OCI-LY1 (cell line): ENCODE results near the gene ARHGAP1.

Experiments
- EZH2 ChIP-seq: fragments of 200-600 bp; sonication (generic), shearing (Covaris generic); IDR thresholded peaks from 2 replicates; pipeline ENCODE4 v1.8.0; 2017; ENCODE audit warnings: borderline replicate concordance, mixed run types, mild to moderate bottlenecking, antibody characterized with exemption, low read length, moderate library complexity, mixed read lengths
- TF ChIP-seq, protein P1 (sequence below): fragments of 200-600 bp; sonication (generic), shearing (Covaris generic); IDR thresholded peaks from 2 replicates; pipeline ENCODE4 v1.5.1; 2017; ENCODE audit warnings: mild to moderate bottlenecking, antibody characterized with exemption, low read length, moderate library complexity, mixed read lengths

DNA sequence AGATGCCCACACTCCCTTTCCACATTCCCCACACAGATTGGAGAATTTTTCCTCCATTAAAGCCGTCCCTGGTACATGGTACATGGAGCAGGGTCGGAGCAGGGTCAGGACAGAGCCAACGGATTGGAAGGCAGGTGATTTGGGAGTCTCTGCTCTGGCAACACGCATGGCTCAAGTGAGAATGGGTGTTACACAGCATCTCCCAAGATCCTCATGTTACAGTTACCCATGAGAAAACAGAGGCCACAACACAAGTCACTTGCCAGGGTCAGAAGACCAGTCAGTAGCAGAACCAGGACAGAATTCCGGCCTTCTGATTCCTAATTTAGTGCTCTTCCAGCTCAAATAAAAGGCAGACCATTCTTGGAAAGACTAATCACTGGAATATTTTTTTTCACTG is 10.9 kb upstream of the ARHGAP1 start:
- TF ChIP-seq, protein P1, sequence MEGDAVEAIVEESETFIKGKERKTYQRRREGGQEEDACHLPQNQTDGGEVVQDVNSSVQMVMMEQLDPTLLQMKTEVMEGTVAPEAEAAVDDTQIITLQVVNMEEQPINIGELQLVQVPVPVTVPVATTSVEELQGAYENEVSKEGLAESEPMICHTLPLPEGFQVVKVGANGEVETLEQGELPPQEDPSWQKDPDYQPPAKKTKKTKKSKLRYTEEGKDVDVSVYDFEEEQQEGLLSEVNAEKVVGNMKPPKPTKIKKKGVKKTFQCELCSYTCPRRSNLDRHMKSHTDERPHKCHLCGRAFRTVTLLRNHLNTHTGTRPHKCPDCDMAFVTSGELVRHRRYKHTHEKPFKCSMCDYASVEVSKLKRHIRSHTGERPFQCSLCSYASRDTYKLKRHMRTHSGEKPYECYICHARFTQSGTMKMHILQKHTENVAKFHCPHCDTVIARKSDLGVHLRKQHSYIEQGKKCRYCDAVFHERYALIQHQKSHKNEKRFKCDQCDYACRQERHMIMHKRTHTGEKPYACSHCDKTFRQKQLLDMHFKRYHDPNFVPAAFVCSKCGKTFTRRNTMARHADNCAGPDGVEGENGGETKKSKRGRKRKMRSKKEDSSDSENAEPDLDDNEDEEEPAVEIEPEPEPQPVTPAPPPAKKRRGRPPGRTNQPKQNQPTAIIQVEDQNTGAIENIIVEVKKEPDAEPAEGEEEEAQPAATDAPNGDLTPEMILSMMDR, result no peak
- no peak for TF ChIP-seq EZH2
